ENCODE results near the gene COX11.

GRCh38 chr17:54985476-54985875 lies 17.0 kb upstream of the COX11 start:
- TF ChIP-seq CTCF (conservative IDR thresholded peaks at IDR 0.05; ENCODE audit: low read length) (no peak), EZH2phosphoT487 (IDR thresholded peaks at IDR 0.05; ENCODE audit: borderline replicate concordance, low read depth, low read length) (no peak)

Data from OCI-LY7 (cell line).